ENCODE measurements around the gene RPS14. TPM values are rescaled to one million over a fixed set of nuclear protein-coding genes. Genes with fewer than 3 reads are reported as not detected.
A peak's percentile ranks its signal among the peaks of the same experiment; 100 is the strongest.

The RPS14 gene
- total RNA-seq, result 1,000 to 10,000 TPM; 1,098 to 4,026 (median 2,484) TPM

DNA sequence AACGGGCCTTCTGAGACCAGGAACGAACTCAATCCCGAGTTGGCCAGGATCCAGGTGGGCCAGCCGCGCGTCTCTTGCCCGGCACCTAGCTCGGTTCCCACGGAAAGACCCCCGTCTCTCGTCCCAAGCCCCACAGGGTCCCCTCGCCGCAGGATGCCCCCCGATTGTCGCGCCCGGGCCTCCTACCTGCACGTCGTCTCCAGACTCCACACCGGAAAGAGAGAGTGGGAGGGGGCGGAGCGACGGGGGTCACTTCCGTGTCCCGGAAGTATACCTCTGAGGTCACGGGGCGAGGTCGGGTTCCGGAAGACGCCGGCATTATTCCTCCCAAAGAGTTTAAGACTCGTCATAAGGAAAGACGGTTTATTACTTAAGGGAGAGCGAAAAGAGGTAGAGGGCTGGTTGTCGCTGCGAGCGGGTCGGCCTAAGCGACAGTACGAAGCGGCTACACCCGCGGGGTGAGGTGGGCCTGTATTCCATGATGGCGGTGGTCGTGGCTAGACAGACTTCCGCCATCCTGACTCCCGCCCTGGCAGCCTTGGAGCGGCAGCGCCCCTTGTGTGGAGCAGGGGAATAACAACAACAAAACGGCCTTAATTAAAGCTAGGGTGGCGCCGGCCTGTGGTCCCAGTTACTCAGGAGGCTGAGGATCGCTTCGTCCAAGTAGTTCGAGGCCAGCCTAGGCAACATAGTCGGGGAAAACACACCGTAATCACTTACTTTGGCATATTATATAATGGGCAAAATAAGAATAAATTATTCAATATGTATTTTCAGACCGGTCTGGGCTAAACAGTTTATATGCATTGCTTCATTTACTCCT is at the start of gene RPS14:
Gene RPS14, minus strand, starts transcription at position 223 of the 823 bp plus-strand sequence. CDS start 2,006 bp downstream, outside the sequence.
- intact Hi-C loops (cut with DNase I), result no loop called here
- H3K36me3 ChIP-seq, result peaks cover 28 to 34% (median 29%) of the 10 kb centered on the region in 3 donors
- peak within 1 kb of the TSS; percentile 95 to 98 (median 96) for H3K27ac ChIP-seq
- H3K9me3 ChIP-seq, result no peaks in the 10 kb centered on the region
- WGBS, 2 donors, result 4 to 6% methylated on average over 24 to 43 of the region's 58 CpGs
- no peaks in the 10 kb centered on the region for H3K27me3 ChIP-seq
- TF ChIP-seq, protein P1, sequence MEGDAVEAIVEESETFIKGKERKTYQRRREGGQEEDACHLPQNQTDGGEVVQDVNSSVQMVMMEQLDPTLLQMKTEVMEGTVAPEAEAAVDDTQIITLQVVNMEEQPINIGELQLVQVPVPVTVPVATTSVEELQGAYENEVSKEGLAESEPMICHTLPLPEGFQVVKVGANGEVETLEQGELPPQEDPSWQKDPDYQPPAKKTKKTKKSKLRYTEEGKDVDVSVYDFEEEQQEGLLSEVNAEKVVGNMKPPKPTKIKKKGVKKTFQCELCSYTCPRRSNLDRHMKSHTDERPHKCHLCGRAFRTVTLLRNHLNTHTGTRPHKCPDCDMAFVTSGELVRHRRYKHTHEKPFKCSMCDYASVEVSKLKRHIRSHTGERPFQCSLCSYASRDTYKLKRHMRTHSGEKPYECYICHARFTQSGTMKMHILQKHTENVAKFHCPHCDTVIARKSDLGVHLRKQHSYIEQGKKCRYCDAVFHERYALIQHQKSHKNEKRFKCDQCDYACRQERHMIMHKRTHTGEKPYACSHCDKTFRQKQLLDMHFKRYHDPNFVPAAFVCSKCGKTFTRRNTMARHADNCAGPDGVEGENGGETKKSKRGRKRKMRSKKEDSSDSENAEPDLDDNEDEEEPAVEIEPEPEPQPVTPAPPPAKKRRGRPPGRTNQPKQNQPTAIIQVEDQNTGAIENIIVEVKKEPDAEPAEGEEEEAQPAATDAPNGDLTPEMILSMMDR (IDR thresholded peaks at IDR 0.05), result peak; percentile 85 to 96 (median 94)
- TF ChIP-seq POLR2A (IDR thresholded peaks at IDR 0.05), result peak in 3 of 4 donors; percentile 49 to 85 (median 73)
- H3K4me1 ChIP-seq, result peaks cover 11 to 40% (median 14%) of the 10 kb centered on the region in 3 donors
- peak within 1 kb of the TSS; percentile 57 to 83 (median 72) for H3K4me3 ChIP-seq
- peak; percentile 62 for DNase-seq

DNA sequence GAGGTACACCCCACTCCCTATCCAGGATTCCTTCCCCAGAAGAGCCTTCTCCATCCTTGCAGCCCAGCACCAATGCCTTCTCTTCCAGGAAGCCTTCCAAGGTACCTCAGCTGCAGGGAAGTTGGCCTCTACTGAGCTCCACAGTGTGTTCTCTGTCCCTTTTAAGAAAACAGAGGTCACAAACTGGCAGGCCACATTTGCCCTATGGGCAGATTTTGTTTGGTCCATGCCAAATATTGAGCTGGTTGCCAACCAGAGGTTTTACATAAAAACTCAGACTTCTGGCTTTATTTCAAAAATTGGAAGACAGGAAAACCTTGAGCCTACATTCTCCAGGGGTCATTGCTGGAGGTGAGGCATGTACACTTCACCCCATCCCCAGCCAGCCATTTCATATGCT is 49.4 kb upstream of the RPS14 start:
- H3K9me3 ChIP-seq, result no peaks in the 10 kb centered on the region
- intact Hi-C loops (cut with DNase I), result no loop called here
- no peaks in the 10 kb centered on the region for H3K27me3 ChIP-seq
- DNase-seq, result no peak
- no peak for TF ChIP-seq POLR2A (IDR thresholded peaks at IDR 0.05)
- TF ChIP-seq, protein P1 (IDR thresholded peaks at IDR 0.05), result no peak
- no peak overlapping the region for H3K4me3 ChIP-seq
- peaks cover 0 to 5% (median 0%) of the 10 kb centered on the region in 3 donors for H3K36me3 ChIP-seq
- H3K27ac ChIP-seq, result peak overlapping the region; percentile 82 to 98 (median 92)
- peaks cover 76 to 98% (median 83%) of the 10 kb centered on the region in 3 donors for H3K4me1 ChIP-seq

DNA sequence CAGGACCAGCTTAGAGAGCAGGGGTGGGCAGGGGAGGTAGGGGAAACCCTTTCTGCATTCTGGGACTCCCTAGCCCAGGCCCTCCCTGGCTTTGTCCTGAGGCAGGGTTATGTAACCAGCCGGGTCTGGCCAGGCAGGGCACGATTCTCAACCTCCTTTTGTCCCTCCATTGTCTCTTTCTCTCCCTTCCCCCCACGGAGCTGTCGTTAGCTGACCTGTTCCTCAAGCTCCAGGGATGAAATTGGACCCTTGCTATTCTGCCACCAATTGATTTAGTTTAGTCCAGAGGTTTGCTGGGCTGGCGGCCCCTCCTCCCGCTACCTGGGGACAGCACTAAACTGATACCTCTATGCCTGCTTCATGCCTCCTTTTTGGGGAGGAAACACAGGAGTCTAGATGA is 49.0 kb upstream of the RPS14 start:
- Histone ChIP-seq H3K27me3 (no peaks in the 10 kb centered on the region), H3K4me3 (no peak overlapping the region), H3K36me3 (peaks cover 0 to 5% (median 0%) of the 10 kb centered on the region in 3 donors), H3K4me1 (peaks cover 77 to 98% (median 83%) of the 10 kb centered on the region in 3 donors), H3K27ac (peak overlapping the region; percentile 82 to 98 (median 92)), H3K9me3 (no peaks in the 10 kb centered on the region)
- no peak for DNase-seq
- TF ChIP-seq, protein P1 (IDR thresholded peaks at IDR 0.05), result no peak
- no peak for TF ChIP-seq POLR2A (IDR thresholded peaks at IDR 0.05)
- WGBS, 2 donors, result 40 to 46% methylated on average over 4 to 6 of the region's 6 CpGs
- intact Hi-C loops (cut with DNase I), result no loop called here

DNA sequence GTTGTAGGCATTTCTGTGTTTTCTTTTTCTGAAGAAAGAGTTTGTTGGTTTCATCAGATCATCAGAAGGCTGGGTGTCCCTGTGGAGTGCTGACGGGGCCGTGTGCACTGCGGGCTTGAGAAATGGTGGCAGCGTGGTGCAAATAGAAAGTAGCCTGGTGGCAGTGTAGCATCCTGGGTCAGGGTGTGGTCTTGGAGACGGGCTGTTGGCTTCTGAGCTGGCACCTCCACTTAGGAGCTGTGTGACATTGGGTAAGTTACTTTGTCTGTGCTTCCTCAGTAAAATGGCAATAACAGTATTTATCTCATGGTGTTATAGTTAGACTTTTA is 48.4 kb upstream of the RPS14 start:
- peaks cover 76 to 98% (median 82%) of the 10 kb centered on the region in 3 donors for H3K4me1 ChIP-seq
- intact Hi-C loops (cut with DNase I), result no loop called here
- H3K4me3 ChIP-seq, result peak overlapping the region in 1 of 4 donors; percentile 42

More for the DNA sequence above, 48.4 kb upstream of the RPS14 start:
- Histone ChIP-seq H3K27ac (peak overlapping the region; percentile 82 to 98 (median 92)), H3K9me3 (no peaks in the 10 kb centered on the region), H3K36me3 (peaks cover 0 to 5% (median 0%) of the 10 kb centered on the region in 3 donors), H3K27me3 (no peaks in the 10 kb centered on the region)
- no peak for DNase-seq
- TF ChIP-seq, protein P1 (IDR thresholded peaks at IDR 0.05), result peak in 1 of 6 experiments; percentile 1
- no peak for TF ChIP-seq POLR2A (IDR thresholded peaks at IDR 0.05)
- 31 to 50% methylated on average over 2 to 5 of the region's 5 CpGs for WGBS, 2 donors

Data from esophagus squamous epithelium (tissue), 5 donors.